ENCODE results near the gene CTXN3. TPM values are rescaled to one million over a fixed set of nuclear protein-coding genes. Genes with fewer than 3 reads are reported as not detected.

The CTXN3 gene
- total and polyA plus RNA-seq, 2 donors from 2014 or later: 0.35 to 79.2 TPM

GRCh38 chr5:127652952-127653611 lies 4.2 kb downstream of the CTXN3 start:
- no peak for FAIRE-seq
- Histone ChIP-seq H3K9ac (ENCODE audit: low read length in 3 of 3) (no peak overlapping the region), H3K27me3 (ENCODE audit: control insufficient read depth, insufficient read depth, low read length) (no peaks in the 10 kb centered on the region), H3K9me3 (ENCODE audit: control insufficient read depth in 2 of 3, insufficient read depth in 1 of 3, low read length in 3 of 3) (no peaks in the 10 kb centered on the region), H3K4me3 (ENCODE audit: low read length in 3 of 3) (peak overlapping the region in 2 of 3 donors; percentile 43 to 54), H3K27ac (ENCODE audit: low read depth in 2 of 2, low read length in 2 of 2) (no peak overlapping the region), H3K4me1 (ENCODE audit: control insufficient read depth in 2 of 3, insufficient read depth in 2 of 3, low read depth in 1 of 3, low read length in 3 of 3) (no peaks in the 10 kb centered on the region), H3K36me3 (ENCODE audit: control insufficient read depth in 2 of 3, insufficient read depth in 3 of 3, low read length in 3 of 3) (no peaks in the 10 kb centered on the region)
- TF ChIP-seq CTCF (IDR thresholded peaks at IDR 0.05; ENCODE audit: borderline replicate concordance, extremely low read depth, insufficient read depth): no peak
- intact Hi-C loops (cut with DNase I): no loop called here
- DNase-seq: no peak

DNA sequence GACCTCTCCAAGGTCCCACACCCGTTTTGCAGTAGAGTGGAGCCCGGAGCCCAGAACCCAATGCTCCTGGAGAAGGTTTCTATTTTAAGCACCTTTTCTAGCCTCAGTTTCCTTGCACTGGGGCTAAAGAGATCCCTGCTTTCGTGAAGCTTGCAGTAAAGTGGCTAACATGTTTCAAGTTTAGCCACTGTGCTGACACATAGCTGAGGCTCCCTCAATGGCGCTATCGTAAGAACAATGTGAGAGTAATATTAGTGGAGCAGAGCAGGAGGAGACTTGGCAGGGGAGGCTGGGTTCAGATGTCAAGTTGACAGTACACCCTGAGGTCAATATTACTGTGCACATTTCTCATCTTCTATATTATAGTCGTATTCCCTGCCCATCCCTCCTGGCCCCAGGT lies 7.9 kb downstream of the CTXN3 start:
- intact Hi-C loops (cut with DNase I): no loop called here
- no peak for TF ChIP-seq CTCF (IDR thresholded peaks at IDR 0.05; ENCODE audit: borderline replicate concordance, extremely low read depth, insufficient read depth)
- Histone ChIP-seq H3K9ac (ENCODE audit: low read length in 3 of 3) (no peak overlapping the region), H3K9me3 (ENCODE audit: control insufficient read depth in 2 of 3, insufficient read depth in 1 of 3, low read length in 3 of 3) (no peaks in the 10 kb centered on the region), H3K4me1 (ENCODE audit: control insufficient read depth in 2 of 3, insufficient read depth in 2 of 3, low read depth in 1 of 3, low read length in 3 of 3) (peaks cover 0 to 2% (median 0%) of the 10 kb centered on the region in 3 donors), H3K27ac (ENCODE audit: low read depth in 2 of 2, low read length in 2 of 2) (no peak overlapping the region), H3K27me3 (ENCODE audit: control insufficient read depth, insufficient read depth, low read length) (no peaks in the 10 kb centered on the region), H3K36me3 (ENCODE audit: control insufficient read depth in 2 of 3, insufficient read depth in 3 of 3, low read length in 3 of 3) (no peaks in the 10 kb centered on the region), H3K4me3 (ENCODE audit: low read length in 3 of 3) (peak overlapping the region in 1 of 3 donors; percentile 13)
- FAIRE-seq (no peak), DNase-seq (no peak)

DNA sequence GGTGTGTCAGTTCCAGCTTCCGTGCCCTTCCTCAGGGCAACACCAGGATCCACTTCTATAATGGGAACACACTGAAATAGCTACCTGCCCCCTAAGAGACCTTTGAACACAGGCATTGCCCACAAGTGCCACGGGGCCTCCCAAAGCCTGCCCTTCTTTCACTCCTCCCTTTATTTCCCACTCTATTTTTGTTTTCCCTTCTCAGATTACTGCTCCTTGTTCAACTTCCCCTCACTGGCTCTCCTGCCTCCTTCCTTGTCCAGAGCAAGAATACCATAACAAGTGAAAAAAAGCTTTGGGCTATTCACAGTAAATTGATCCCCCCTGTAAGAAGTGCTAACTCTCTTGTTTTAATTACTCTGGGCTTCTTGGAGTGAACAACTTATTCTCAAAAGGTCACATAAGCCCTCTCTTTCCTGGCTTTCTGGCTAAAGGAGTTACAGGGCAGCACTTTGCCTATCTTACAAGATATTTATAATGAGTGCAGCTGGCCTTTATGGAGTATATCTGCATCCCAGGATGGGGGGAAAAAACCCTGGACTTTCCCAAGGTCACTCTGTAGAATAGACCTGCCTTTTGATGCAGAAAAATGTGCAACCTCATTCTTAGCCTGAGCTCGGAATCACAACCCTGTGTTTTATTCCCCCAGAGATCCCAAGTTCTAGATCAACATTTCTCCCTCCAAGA lies 11.3 kb downstream of the CTXN3 start:
- no peaks in the 10 kb centered on the region for H3K27me3 ChIP-seq (ENCODE audit: control insufficient read depth, insufficient read depth, low read length)
- H3K9ac ChIP-seq (ENCODE audit: low read length in 3 of 3): no peak overlapping the region
- FAIRE-seq (no peak), DNase-seq (peak in 4 of 5 donors; percentile 46 to 69 (median 52))
- peaks cover 0 to 2% (median 0%) of the 10 kb centered on the region in 3 donors for H3K4me1 ChIP-seq (ENCODE audit: control insufficient read depth in 2 of 3, insufficient read depth in 2 of 3, low read depth in 1 of 3, low read length in 3 of 3)
- H3K4me3 ChIP-seq (ENCODE audit: low read length in 3 of 3): no peak overlapping the region
- H3K9me3 ChIP-seq (ENCODE audit: control insufficient read depth in 2 of 3, insufficient read depth in 1 of 3, low read length in 3 of 3): no peaks in the 10 kb centered on the region
- intact Hi-C loops (cut with DNase I): no loop called here
- no peak overlapping the region for H3K27ac ChIP-seq (ENCODE audit: low read depth in 2 of 2, low read length in 2 of 2)
- TF ChIP-seq CTCF (IDR thresholded peaks at IDR 0.05; ENCODE audit: borderline replicate concordance, extremely low read depth, insufficient read depth): no peak
- H3K36me3 ChIP-seq (ENCODE audit: control insufficient read depth in 2 of 3, insufficient read depth in 3 of 3, low read length in 3 of 3): no peaks in the 10 kb centered on the region
